ENCODE data around the gene CCSER1.
"Not testable (repeated sequence)": the region's sequence is repeated elsewhere in the genome, so short reads cannot be mapped to it uniquely, and the experiment has no call there.

The CCSER1 gene

GRCh38 chr4:91087743-91088142, 960.5 kb downstream of the CCSER1 start:
- Mint-ChIP-seq H3K4me1 (no peaks in the 10 kb centered on the region), H3K27me3 (no peaks in the 10 kb centered on the region), H3K36me3 (no peaks in the 10 kb centered on the region), H3K27ac (no peak overlapping the region), H3K4me3 (no peak overlapping the region), H3K9me3 (no peaks in the 10 kb centered on the region)

DNA sequence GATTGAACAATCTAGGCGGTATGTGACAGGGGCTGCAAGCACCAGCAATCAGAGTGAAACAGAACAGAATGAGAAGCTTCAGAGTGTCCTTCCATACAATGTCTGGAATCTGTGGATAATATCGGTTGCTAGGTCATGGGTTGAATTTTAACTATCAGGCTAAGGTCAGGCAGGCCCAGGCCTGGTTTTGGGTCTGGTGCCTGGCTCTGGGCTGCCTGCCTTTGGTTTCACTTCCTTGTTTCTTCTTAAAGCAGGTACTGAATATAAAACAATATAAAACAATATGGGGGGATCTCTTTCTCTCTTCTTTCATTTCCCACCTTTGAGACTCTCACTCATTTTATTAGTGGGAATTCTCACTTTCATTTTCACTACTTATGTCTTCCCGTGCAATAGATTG, 962.0 kb downstream of the CCSER1 start:
- Mint-ChIP-seq H3K27ac (no peak overlapping the region), H3K36me3 (no peaks in the 10 kb centered on the region), H3K4me1 (no peaks in the 10 kb centered on the region), H3K4me3 (no peak overlapping the region), H3K9me3 (no peaks in the 10 kb centered on the region), H3K27me3 (no peaks in the 10 kb centered on the region)

DNA sequence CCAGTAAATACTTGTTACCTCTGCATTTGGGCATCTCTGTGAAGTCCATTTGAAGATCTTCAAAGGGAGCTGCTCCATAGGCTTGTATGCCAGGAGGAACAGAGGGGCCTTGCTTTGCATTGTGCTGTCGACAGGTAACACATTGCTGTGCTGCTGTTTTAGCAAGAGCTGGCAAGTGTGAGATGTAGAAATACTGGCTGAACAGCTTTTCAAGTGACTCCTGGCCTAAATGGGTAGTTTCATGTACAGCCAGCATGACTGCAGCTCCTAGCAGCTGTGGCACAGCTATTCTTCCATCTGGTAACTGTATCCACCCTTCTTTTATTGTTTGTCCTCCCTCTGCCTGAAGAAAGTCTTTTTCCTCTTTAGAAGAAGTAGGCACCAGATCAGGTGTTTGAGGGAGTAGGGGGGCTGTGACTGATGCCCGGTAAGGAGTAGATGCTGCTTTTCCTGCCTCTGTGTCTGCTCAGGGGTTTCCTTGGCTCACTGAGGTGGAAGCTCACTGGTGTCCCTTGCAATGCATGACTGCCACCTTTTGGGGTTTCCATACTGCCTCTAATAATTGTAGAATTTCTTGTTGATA, 965.3 kb downstream of the CCSER1 start:
- H3K36me3 Mint-ChIP-seq, result no peaks in the 10 kb centered on the region
- peaks cover 13% of the 10 kb centered on the region for H3K9me3 Mint-ChIP-seq
- no peak overlapping the region for H3K4me3 Mint-ChIP-seq
- H3K4me1 Mint-ChIP-seq, result no peaks in the 10 kb centered on the region
- no peaks in the 10 kb centered on the region for H3K27me3 Mint-ChIP-seq
- no peak overlapping the region for H3K27ac Mint-ChIP-seq

DNA sequence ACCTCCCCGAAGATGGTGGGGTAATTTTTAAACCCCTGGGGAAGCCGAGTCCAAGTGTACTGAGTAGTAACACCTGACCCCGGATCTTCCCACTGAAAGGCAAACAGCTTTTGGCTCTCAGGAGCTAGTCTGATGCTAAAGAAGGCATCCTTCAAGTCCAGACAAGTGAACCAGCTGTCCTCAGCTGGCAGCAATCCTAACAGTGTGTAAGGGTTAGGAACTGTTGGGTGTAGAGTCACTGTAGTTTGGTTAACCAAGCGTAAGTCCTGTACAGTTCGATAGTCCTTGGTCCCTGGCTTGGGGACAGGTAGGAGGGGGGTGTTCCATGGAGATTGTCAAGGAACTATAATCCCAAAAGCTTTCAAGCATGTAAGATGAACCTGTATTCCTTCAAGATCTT, 967.0 kb downstream of the CCSER1 start:
- not testable (repeated sequence) for H3K27me3 Mint-ChIP-seq, H3K4me3 Mint-ChIP-seq, H3K27ac Mint-ChIP-seq, H3K4me1 Mint-ChIP-seq, H3K36me3 Mint-ChIP-seq
- H3K9me3 Mint-ChIP-seq, result peaks cover 13% of the 10 kb centered on the region

- H3K27me3 Mint-ChIP-seq, result no peaks in the 10 kb centered on the region
- no peaks in the 10 kb centered on the region for H3K4me1 Mint-ChIP-seq
- peaks cover 17% of the 10 kb centered on the region for H3K9me3 Mint-ChIP-seq
- no peaks in the 10 kb centered on the region for H3K36me3 Mint-ChIP-seq
- no peak overlapping the region for H3K27ac Mint-ChIP-seq
- no peak overlapping the region for H3K4me3 Mint-ChIP-seq
Observed at GRCh38 chr4:91099666-91100065, 972.5 kb downstream of the CCSER1 start.

DNA sequence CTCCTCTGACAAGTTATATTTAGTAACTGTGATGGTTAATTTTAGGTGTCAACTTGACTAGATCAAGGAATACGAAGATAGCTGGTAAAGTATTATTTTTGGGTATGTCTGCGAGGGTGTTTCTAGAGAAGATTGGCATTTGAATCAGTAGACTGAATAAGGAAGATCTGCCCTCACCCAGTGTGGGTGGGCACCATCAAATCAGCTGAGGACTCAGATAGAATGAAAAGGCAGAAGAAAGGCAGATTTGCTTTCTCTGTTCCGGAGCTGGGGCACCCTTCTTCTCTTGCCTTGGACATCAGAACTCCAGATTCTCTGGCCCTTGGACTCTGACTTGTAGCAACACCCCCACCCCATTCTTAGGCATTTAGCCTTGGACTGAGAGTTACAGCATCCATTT, 981.6 kb downstream of the CCSER1 start:
- peaks cover 12% of the 10 kb centered on the region for H3K9me3 Mint-ChIP-seq

DNA sequence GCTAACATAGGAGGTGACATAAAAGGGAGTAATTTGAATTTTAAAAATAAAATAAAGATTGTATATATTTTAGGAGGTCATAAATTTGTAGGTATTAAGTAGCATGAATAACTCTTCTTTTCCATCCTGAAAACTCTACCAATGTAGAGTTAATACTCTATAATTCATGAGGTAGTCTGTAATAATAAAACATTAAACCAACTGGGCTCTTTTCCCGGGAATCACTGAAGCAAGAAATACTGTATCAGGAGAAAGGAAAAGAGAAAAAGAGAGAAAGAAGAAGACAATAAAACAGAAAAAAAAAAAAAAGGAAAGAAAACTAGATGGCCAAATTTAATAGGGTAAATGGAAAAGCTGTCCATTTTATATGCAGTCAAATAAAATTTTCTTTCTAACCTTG, 984.4 kb downstream of the CCSER1 start:
- H3K9me3 Mint-ChIP-seq, result peaks cover 4% of the 10 kb centered on the region
- H3K27me3 Mint-ChIP-seq, result no peaks in the 10 kb centered on the region
- H3K4me3 Mint-ChIP-seq, result no peak overlapping the region
- no peak overlapping the region for H3K27ac Mint-ChIP-seq
- H3K4me1 Mint-ChIP-seq, result no peaks in the 10 kb centered on the region
- H3K36me3 Mint-ChIP-seq, result no peaks in the 10 kb centered on the region

More for the DNA sequence above, 981.6 kb downstream of the CCSER1 start:
- Mint-ChIP-seq H3K27me3 (no peaks in the 10 kb centered on the region), H3K4me1 (no peaks in the 10 kb centered on the region), H3K4me3 (no peak overlapping the region), H3K27ac (no peak overlapping the region), H3K36me3 (no peaks in the 10 kb centered on the region)

GRCh38 chr4:91113130-91113706, 986.0 kb downstream of the CCSER1 start:
- no peaks in the 10 kb centered on the region for H3K36me3 Mint-ChIP-seq
- H3K27ac Mint-ChIP-seq, result no peak overlapping the region
- no peaks in the 10 kb centered on the region for H3K9me3 Mint-ChIP-seq
- H3K4me3 Mint-ChIP-seq, result no peak overlapping the region
- H3K4me1 Mint-ChIP-seq, result no peaks in the 10 kb centered on the region
- no peaks in the 10 kb centered on the region for H3K27me3 Mint-ChIP-seq

DNA sequence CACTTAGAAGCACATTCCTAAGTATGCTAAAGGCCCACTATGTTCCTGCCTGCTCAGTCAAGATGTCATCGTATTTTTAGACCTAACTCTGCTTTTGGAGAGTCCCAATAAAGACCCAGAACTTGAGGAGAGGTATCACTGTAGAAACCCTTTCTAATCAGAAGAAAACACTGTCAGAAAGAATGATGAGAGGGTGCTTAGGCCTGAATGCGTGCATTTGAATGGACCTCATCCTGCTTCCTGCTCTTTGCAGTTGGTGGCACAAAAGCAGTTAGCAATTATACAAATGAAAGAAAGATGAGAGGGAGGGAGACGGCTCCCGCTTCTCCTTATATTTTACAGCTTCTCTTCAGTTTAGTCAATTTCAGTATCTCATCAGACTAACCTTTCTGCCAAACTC, 987.2 kb downstream of the CCSER1 start:
- no peaks in the 10 kb centered on the region for H3K4me1 Mint-ChIP-seq
- H3K27me3 Mint-ChIP-seq, result no peaks in the 10 kb centered on the region
- no peak overlapping the region for H3K27ac Mint-ChIP-seq
- H3K36me3 Mint-ChIP-seq, result no peaks in the 10 kb centered on the region
- no peaks in the 10 kb centered on the region for H3K9me3 Mint-ChIP-seq
- no peak overlapping the region for H3K4me3 Mint-ChIP-seq

DNA sequence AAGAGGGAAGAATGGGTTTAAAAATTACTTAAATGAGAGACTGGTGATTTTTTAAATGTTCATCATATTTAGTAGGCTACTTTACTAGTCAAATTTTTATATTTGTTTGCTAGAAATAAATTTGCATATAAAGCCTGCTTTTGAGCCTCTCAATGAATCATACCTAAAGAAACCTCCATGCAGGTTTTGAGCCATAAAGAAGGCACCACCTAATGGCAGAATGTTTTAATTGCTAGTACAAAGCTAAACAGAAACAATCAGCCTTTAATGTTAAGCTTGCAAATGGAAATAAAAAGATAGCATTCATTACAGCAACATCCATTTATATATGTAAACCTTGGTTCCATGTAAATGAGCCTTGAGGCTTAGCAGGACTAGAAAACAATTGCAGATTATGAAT, 989.7 kb downstream of the CCSER1 start:
- H3K4me1 Mint-ChIP-seq, result no peaks in the 10 kb centered on the region
- H3K9me3 Mint-ChIP-seq, result no peaks in the 10 kb centered on the region
- H3K36me3 Mint-ChIP-seq, result no peaks in the 10 kb centered on the region
- H3K27me3 Mint-ChIP-seq, result no peaks in the 10 kb centered on the region
- no peak overlapping the region for H3K27ac Mint-ChIP-seq
- H3K4me3 Mint-ChIP-seq, result no peak overlapping the region

- H3K4me3 Mint-ChIP-seq, result no peak overlapping the region
- no peaks in the 10 kb centered on the region for H3K4me1 Mint-ChIP-seq
- no peaks in the 10 kb centered on the region for H3K36me3 Mint-ChIP-seq
- H3K9me3 Mint-ChIP-seq, result no peaks in the 10 kb centered on the region
- H3K27me3 Mint-ChIP-seq, result no peaks in the 10 kb centered on the region
- H3K27ac Mint-ChIP-seq, result no peak overlapping the region
Observed at GRCh38 chr4:91118597-91118996, 991.4 kb downstream of the CCSER1 start.

GRCh38 chr4:91123742-91124141, 996.5 kb downstream of the CCSER1 start:
- H3K36me3 Mint-ChIP-seq, result no peaks in the 10 kb centered on the region

DNA sequence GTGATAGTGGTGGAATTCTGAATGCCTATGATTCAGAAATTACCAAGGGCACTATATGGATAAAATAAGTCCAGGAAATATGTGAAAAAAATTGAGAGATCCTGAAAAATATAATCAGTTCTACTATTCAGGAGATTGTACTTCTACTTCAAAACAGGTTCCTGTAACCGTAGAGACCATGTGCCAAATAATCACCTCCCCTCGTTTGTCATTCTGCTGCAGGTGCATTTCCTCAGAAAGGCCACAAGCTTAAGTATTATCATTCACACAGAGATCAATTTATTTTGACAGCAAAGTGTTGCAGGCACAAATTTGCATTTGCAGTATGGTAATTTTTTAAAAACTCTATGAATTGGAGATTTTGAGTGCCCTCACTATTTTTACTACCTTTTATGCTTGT, 1000.0 kb downstream of the CCSER1 start:
- H3K4me3 Mint-ChIP-seq, result no peak overlapping the region
- H3K27me3 Mint-ChIP-seq, result no peaks in the 10 kb centered on the region
- peaks cover 6% of the 10 kb centered on the region for H3K9me3 Mint-ChIP-seq
- H3K36me3 Mint-ChIP-seq, result no peaks in the 10 kb centered on the region
- H3K27ac Mint-ChIP-seq, result no peak overlapping the region
- no peaks in the 10 kb centered on the region for H3K4me1 Mint-ChIP-seq

More at GRCh38 chr4:91123742-91124141, 996.5 kb downstream of the CCSER1 start:
- Mint-ChIP-seq H3K27ac (no peak overlapping the region), H3K27me3 (no peaks in the 10 kb centered on the region), H3K9me3 (peaks cover 6% of the 10 kb centered on the region), H3K4me1 (no peaks in the 10 kb centered on the region), H3K4me3 (no peak overlapping the region)

DNA sequence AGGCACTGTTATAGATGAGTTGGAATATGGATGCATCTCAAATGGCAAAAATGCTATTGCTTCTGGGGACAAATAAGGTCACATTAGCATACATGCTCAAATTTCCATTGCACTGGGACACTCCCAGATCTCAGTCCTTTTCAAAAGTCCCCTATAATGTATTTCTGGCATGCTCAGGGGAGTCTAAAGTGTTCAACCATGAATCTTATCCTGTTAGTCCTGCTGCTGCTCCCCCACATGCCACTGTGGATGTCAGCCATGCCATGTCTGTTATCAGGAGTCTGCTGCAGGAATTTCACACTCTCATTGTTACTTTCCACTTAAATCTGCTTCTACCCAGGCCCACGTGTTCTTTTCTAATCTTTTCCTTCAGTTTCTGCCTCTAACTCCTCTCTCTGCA, 1000.6 kb downstream of the CCSER1 start:
- H3K9me3 Mint-ChIP-seq, result peaks cover 6% of the 10 kb centered on the region
- H3K27me3 Mint-ChIP-seq, result no peaks in the 10 kb centered on the region
- H3K4me3 Mint-ChIP-seq, result no peak overlapping the region
- H3K36me3 Mint-ChIP-seq, result no peaks in the 10 kb centered on the region
- H3K27ac Mint-ChIP-seq, result no peak overlapping the region
- H3K4me1 Mint-ChIP-seq, result no peaks in the 10 kb centered on the region

DNA sequence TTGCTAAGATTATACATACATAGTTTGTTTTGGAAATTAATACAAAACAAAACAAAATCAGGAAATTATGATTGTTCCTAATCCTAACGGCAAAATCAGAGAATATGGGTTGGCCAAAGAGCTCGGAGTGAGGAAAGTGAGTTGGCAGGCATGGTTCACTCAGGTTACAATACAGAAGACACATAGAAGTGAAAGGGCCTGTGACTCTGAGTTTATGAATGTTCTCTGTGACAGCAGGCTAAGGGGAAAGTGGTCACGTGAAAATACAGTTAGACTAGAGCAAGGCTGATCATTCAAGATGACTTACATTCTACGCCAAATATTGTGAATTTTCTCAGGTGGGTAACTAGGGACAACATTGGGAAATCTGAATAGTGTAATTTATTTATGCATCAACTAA, 1001.3 kb downstream of the CCSER1 start:
- H3K27me3 Mint-ChIP-seq, result no peaks in the 10 kb centered on the region
- H3K4me3 Mint-ChIP-seq, result no peak overlapping the region
- no peaks in the 10 kb centered on the region for H3K36me3 Mint-ChIP-seq
- H3K27ac Mint-ChIP-seq, result no peak overlapping the region
- no peaks in the 10 kb centered on the region for H3K4me1 Mint-ChIP-seq
- peaks cover 6% of the 10 kb centered on the region for H3K9me3 Mint-ChIP-seq

DNA sequence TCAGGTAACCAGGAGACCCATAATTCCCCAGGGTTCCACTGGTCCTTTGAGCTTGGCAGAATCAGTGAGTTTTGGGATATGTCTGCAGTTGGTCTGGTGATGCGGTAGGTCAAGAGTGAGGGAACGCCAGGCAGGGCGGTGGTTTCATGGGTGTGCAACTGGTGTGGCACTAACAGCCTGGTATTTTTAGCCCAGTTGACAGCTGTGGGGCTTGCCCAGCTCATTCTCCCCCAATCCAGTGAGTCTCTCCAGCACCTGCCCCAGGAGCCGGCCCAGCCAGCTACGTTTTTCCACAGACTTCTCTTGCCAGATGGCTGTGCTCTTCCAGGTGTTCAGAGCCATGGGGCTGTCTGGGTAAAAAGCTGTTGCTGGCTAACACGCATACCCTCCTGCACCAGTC, 1019.9 kb downstream of the CCSER1 start:
- Mint-ChIP-seq H3K36me3 (no peaks in the 10 kb centered on the region), H3K4me3 (no peak overlapping the region), H3K27me3 (no peaks in the 10 kb centered on the region), H3K4me1 (no peaks in the 10 kb centered on the region), H3K9me3 (peaks cover 4% of the 10 kb centered on the region), H3K27ac (no peak overlapping the region)

- not testable (repeated sequence) for H3K9me3 Mint-ChIP-seq
Observed at GRCh38 chr4:91154041-91154440, 1026.8 kb downstream of the CCSER1 start.

More at GRCh38 chr4:91154041-91154440, 1026.8 kb downstream of the CCSER1 start:
- H3K4me3 Mint-ChIP-seq, H3K27ac Mint-ChIP-seq, H3K36me3 Mint-ChIP-seq, H3K4me1 Mint-ChIP-seq, H3K27me3 Mint-ChIP-seq: not testable (repeated sequence)

All from activated naive CD4-positive, alpha-beta T cell treated with anti-CD3 and anti-CD28 coated beads, Interleukin-2, amount 50 U/mL, for 24 hours (primary cell).